HFF-Myc (cell line): ENCODE measurements around the gene PRKG1.
"Not testable (repeated sequence)": the region's sequence is repeated elsewhere in the genome, so short reads cannot be mapped to it uniquely, and the experiment has no call there.

ENCODE experiments used
- DNase-seq: peaks from one replicate; pipeline ENCODE4 v3.0.0-alpha.2; 2011; ENCODE audit warnings: low read depth; ENCODE audit errors: extremely low read depth
- H3K4me3 ChIP-seq: replicated peaks from 2 replicates; pipeline ENCODE4 v1.5.1; 2011; ENCODE audit warnings: low read depth, mild to moderate bottlenecking, control low read depth, low read length
- CTCF ChIP-seq: IDR thresholded peaks from 2 replicates; pipeline ENCODE4 v1.5.1; 2012; ENCODE audit warnings: mild to moderate bottlenecking, low read depth, low read length, control low read depth; ENCODE audit errors: missing control alignments

PRKG1 gene

DNA sequence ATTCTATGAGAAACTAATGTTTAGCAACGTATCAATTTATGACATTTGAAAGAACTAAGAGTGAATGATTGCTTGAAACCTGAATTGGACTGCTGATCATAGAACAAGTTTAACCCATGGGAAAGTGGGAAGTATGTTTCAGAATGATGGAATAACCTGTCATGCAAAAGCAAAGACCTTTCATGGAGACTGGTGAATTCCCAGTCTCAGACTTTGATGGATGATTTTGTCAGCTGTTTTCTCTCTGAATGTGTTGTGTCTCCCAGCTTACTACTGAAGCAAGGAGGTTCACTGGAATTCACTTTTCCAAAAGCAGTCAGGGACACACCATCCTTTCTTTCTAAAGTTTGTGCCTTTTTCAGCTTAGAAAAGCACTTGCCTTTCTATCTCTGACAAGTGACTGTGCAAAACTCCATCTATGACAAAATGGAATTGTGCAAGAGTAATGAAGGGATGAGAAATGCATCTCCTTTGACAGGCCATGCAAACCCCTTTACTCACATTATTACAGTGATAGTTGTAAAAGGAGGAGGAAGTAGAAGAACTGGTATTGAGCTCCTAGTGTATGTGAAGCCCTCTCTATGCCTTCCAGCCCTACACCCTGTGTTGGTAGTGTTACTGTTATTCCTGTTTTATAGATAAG is 176.1 kb downstream of the PRKG1 start:
- H3K4me3 ChIP-seq: no peak overlapping the region
- TF ChIP-seq CTCF: no peak
- no peak for DNase-seq

- no peak overlapping the region for H3K4me3 ChIP-seq
- TF ChIP-seq CTCF: no peak
- no peak for DNase-seq
Measured at GRCh38 chr10:51251110-51251509, 176.8 kb downstream of the PRKG1 start.

- no peak for TF ChIP-seq CTCF
- no peak overlapping the region for H3K4me3 ChIP-seq
- DNase-seq: no peak
Measured at GRCh38 chr10:51255381-51255780, 181.1 kb downstream of the PRKG1 start.

GRCh38 chr10:51257511-51258248 is 183.4 kb downstream of the PRKG1 start:
- no peak for DNase-seq
- TF ChIP-seq CTCF: no peak
- no peak overlapping the region for H3K4me3 ChIP-seq

- H3K4me3 ChIP-seq: no peak overlapping the region
- DNase-seq: no peak
- no peak for TF ChIP-seq CTCF
Measured at GRCh38 chr10:51260376-51260775, 186.1 kb downstream of the PRKG1 start.

GRCh38 chr10:51266496-51266895 is 192.2 kb downstream of the PRKG1 start:
- no peak for DNase-seq
- no peak for TF ChIP-seq CTCF
- H3K4me3 ChIP-seq: no peak overlapping the region

DNA sequence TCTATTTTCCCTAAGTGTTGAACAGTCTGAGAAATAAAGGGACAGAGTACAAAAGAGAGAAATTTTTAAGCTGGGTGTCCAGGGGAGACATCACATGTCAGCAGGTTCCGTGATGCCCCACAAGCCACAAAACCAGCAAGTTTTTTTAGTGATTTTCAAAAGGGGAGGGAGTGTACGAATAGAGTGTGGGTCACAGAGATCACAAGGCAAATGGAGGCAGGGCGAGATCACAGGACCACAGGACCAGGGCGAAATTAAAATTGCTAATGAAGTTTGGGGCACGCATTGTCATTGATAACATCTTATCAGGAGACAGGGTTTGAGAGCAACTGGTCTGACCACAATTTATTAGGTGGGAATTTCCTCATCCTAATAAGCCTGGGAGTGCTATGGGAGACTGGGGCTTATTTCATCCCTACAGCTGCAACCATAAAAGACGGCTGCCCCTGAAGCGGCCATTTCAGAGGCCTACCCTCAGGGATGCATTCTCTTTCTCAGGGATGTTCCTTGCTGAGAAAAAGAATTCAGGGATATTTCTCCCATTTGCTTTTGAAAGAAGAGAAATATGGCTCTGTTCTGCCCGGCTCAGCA is 193.8 kb downstream of the PRKG1 start:
- not testable (repeated sequence) for H3K4me3 ChIP-seq, DNase-seq
